RWPE2 (cell line): ENCODE data around the gene IDH3A.
A peak's percentile ranks its signal among the peaks of the same experiment; 100 is the strongest.

Experiments used
- ATAC-seq: fragments of 200-7000 bp; cut with Tn5 transposase; 3 replicates; pipeline ENCODE4 v1.9.1; 2021; ENCODE audit warnings: low read depth
- DNase-seq: peaks from one replicate; pipeline ENCODE4 v3.0.0-alpha.2; 2020; ENCODE audit warnings: low spot score
- H3K27ac ChIP-seq: fragments of 450-650 bp; 2 replicates; pipeline ENCODE4 v1.5.1; 2017; ENCODE audit warnings: mild to moderate bottlenecking; ENCODE audit not compliant: poor library complexity, severe bottlenecking
- H3K27me3 ChIP-seq: fragments of 250-450 bp; sonication (Bioruptor Pico); 2 replicates; pipeline ENCODE4 v1.5.1; 2021; ENCODE audit warnings: mild to moderate bottlenecking, moderate library complexity; ENCODE audit not compliant: insufficient read depth, poor library complexity, severe bottlenecking
- H3K36me3 ChIP-seq: fragments of 250-450 bp; sonication (Bioruptor Pico); 2 replicates; pipeline ENCODE4 v1.5.1; 2020; ENCODE audit warnings: low read depth, mild to moderate bottlenecking, moderate library complexity
- H3K4me1 ChIP-seq: fragments of 250-450 bp; sonication (Bioruptor Pico); 2 replicates; pipeline ENCODE4 v1.5.1; 2021; ENCODE audit warnings: mild to moderate bottlenecking, moderate library complexity; ENCODE audit not compliant: insufficient read depth, poor library complexity, severe bottlenecking
- H3K4me3 ChIP-seq: fragments of 250-450 bp; sonication (Bioruptor Pico); 2 replicates; pipeline ENCODE4 v1.5.1; 2021; ENCODE audit warnings: mild to moderate bottlenecking, moderate library complexity; ENCODE audit not compliant: severe bottlenecking
- H3K9me3 ChIP-seq: fragments of 250-450 bp; sonication (Bioruptor Pico); 2 replicates; pipeline ENCODE4 v1.5.1; 2021; ENCODE audit warnings: mild to moderate bottlenecking, moderate library complexity; ENCODE audit not compliant: severe bottlenecking
- CTCF ChIP-seq: fragments of 450-650 bp; IDR thresholded peaks from one replicate; pipeline ENCODE4 v1.5.1; 2017; ENCODE audit warnings: mild to moderate bottlenecking, moderate library complexity; ENCODE audit not compliant: poor library complexity, severe bottlenecking

The IDH3A gene

DNA sequence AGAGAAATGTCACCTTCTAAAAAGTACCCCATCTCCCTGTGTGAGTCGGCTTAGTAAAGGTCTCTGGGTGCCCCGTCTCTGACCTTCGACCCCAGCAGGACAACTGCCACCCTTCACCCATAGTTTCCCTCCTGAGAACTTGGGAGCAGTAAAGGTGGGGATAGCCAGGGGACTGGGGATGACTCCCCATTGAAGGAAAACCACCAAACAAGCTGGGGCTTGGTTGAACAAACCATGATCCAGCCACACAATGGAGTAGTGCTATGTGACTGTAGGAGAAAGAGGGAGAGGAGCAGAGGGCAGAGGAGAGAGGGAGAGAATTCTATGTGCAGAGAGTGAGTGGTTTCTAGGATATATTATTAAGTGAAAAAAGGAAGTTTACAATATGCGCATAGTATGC is 33.7 kb downstream of the IDH3A start:
- H3K27me3 ChIP-seq = no peaks in the 10 kb centered on the region
- no peaks in the 10 kb centered on the region for H3K4me1 ChIP-seq
- TF ChIP-seq CTCF = no peak
- H3K9me3 ChIP-seq = no peaks in the 10 kb centered on the region
- H3K27ac ChIP-seq = no peak overlapping the region
- ATAC-seq (peak; percentile 38; the same call in 1 of the 3 replicates), DNase-seq (peak; percentile 23)
- H3K36me3 ChIP-seq = no peaks in the 10 kb centered on the region
- no peak overlapping the region for H3K4me3 ChIP-seq

DNA sequence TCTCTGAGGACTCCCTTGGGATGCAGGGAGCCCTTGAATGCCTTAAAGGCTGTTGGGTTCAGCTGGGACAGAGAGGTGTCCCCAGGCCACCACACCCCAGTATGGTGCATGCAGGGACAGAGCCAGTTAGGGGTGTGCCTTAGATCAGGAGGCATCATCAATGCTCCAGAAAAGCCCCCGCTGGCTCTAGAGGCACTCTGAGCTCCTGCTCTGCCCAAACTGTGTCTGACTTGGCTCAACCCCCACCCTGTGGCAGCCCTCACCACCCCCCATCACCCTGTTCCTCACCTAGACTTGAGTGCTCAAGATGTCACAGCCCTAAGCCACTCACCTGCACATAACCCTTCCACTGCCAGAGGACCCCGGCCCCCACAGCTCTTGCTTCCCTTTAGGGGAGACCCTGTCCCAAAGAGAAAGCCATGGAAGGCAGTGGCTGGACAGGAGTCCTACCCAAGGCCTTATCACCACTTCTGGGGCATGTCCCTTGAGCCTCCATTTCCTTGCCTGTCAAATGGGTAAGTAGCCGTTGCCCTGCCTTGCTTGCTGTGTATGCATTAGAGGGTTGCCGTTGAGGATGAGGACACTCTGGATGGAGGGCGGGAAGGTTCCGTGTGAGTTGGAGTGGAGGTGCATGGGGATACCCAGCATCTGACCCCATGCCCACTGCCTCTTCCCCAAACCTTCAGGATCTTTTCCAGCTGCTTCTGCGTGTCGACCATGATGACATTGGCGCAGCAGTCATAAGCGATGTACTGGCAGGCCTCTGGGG is 43.8 kb downstream of the IDH3A start:
- ATAC-seq = no peak

GRCh38 chr15:78193731-78194567 is 44.8 kb downstream of the IDH3A start:
- no peak for TF ChIP-seq CTCF
- DNase-seq = peak; percentile 68
- ATAC-seq = no peak

More for the DNA sequence above, 43.8 kb downstream of the IDH3A start:
- TF ChIP-seq CTCF = no peak
- Histone ChIP-seq H3K4me1 (no peaks in the 10 kb centered on the region), H3K9me3 (peaks cover 3% of the 10 kb centered on the region), H3K4me3 (no peak overlapping the region), H3K27ac (no peak overlapping the region), H3K27me3 (peaks cover 8% of the 10 kb centered on the region), H3K36me3 (no peaks in the 10 kb centered on the region)
- DNase-seq = peak; percentile 65

DNA sequence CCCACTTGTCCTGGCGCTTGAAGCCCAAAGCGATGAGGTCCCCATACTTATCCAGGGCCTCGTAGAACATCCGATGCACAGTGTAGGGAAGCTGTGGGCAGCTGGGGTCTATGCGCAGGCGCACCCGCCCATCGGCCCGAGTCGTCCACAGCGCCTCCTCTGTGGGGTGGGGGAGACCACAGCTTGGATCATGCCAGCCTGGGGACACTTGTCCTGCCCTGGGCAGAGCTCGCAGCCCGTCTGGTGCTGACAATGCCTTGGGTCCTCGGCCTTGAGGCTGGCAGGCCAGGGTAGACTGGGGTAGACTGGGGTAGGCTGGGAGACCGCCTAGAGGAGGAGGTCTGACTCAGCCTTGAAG is 45.4 kb downstream of the IDH3A start:
- peaks cover 8% of the 10 kb centered on the region for H3K27me3 ChIP-seq
- H3K4me3 ChIP-seq = no peak overlapping the region
- no peak overlapping the region for H3K27ac ChIP-seq
- H3K36me3 ChIP-seq = no peaks in the 10 kb centered on the region
- DNase-seq (peak; percentile 66), ATAC-seq (no peak)
- TF ChIP-seq CTCF = no peak
- H3K9me3 ChIP-seq = peaks cover 3% of the 10 kb centered on the region
- H3K4me1 ChIP-seq = no peaks in the 10 kb centered on the region

More at GRCh38 chr15:78193731-78194567, 44.8 kb downstream of the IDH3A start:
- H3K4me3 ChIP-seq = no peak overlapping the region
- peaks cover 8% of the 10 kb centered on the region for H3K27me3 ChIP-seq
- no peaks in the 10 kb centered on the region for H3K36me3 ChIP-seq
- H3K4me1 ChIP-seq = no peaks in the 10 kb centered on the region
- H3K27ac ChIP-seq = no peak overlapping the region
- peaks cover 3% of the 10 kb centered on the region for H3K9me3 ChIP-seq
